COLO668 (cell line): ENCODE measurements around the gene ARID3A.

Experiments used
- DNase-seq: peaks from one replicate; lab custom pipeline; 2025; ENCODE audit not compliant: unreplicated experiment; lab: John Stamatoyannopoulos, UW

Gene ARID3A

DNA sequence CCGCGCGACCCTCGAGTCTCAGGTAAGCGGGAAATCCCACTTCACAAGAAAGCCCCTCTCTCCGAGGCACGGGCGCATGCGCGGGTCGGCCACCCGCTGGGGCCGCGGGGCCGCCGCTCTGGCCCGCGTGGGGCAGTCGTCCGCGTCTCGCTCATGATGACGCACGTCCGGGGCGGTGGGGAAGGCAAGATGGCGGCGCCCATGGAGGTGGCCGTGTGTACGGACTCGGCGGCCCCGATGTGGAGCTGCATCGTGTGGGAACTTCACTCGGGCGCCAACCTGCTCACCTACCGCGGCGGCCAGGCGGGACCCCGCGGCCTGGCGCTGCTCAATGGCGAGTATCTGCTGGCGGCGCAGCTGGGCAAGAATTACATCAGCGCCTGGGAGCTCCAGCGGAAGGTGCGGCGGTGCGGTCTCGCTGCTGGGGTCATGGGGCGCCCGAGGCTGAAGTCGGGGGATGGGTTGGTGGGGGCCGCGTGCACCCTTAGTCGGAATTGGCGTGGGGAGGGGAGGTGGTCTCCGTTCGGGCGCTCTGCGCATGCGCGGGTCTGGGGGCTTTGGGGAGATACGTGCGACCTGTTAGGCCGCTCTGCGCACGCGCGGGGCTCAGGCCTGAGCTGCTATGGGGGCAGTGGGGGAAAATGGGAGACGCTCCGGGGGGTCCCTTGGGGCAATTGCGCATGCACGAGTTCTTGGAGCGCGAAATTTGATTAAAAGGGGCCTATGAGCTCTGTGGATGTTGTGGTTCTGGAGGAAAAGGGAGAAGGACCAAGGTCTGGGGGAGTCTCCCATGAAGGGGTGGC lies 58.5 kb downstream of the ARID3A start, which contains the start of gene WDR18:
TSS of gene WDR18 (plus strand) at position 181 of the 803 bp plus-strand sequence. CDS start at position 190, 9 bp downstream.
- peak; percentile 95 for DNase-seq

DNA sequence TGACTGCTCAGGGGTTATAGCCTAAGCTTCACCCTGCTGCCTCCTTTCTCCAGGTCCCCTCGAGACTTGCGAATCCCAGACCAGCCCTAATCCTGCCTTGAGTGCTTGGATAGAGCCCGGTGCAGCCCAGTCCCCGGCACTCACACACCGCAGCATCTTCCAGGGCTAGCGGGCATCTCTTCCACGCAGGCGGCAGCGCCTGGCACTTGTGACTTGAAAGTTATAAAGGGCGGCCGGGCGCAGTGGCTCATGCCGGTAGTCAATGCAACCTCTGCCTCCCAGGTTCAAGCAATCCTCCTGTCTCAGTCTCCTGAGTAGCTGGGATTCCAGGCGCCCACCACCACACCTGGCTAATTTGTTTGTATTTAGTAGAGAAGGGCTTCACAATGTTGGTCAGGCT lies 60.2 kb downstream of the ARID3A start:
- no peak for DNase-seq

DNA sequence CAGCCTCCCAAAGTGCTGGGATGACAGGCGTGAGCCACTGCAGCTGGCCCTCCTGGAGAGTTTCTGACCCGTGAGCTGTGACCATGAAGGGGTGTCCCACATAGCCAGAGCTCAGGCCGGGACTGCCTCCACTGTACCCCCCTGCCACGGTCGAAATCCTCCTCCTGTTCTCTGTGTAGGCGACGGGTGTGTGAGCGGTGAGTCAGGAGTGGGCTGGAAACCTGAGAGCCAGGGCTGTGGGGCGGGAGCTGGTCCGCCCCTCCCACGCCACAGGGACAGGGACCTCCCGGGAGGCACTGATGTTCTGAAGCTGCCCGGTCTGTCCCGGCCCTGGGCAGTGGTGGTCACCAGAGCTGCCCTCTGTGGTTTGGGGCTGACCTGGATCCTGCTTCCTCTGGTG lies 62.2 kb downstream of the ARID3A start:
- no peak for DNase-seq

DNA sequence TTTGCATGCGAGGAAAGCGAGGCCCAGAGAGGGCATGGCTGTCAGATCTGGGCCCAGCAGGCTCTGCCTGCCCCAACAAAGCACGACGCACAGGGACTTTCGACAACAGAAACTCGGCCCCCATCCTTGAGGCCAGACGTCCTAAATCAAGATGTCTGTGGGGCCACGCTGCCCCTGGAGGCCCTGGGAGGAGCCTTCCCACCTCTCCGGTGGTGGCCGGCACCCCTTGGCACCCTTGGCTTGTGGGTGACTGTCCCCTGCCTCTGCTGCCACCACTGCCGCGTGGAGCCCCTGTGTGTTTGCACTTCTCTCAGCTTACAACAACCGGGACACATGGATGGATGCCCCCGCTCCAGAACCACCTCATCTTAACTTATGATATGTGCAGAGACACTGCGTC lies 62.7 kb downstream of the ARID3A start:
- no peak for DNase-seq

DNA sequence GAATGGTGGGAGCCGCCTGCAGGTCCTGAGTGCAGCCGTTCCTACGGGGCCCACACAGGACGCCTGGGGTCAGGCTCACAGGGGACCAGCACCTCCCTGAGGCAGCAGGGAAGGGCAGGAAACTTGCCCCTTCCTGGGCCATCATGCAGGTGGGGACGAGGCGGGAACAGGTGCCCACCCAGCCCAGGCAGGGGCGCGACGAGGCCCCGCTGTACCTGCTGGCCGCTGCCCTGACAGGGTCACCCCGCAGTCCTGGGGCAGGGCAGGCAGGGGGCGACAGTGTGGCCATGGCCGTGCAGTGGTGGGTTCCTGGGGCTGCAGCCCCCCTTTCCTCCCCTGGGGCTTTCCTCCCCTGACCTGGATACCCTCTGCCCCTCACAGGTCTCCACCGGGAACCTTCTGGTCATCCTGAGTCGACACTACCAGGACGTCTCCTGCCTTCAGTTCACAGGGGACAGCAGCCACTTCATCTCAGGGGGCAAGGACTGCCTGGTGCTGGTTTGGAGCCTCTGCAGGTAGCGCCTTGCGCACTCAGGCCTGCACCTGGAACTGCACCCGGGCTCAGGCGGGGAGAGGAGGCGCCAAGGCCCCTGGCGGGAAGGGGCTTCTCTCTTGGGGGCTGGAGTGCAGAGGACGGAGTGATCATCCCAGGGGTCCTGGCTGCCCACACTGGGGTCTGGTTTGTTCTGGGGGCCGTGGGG lies 63.7 kb downstream of the ARID3A start:
- DNase-seq = no peak

DNA sequence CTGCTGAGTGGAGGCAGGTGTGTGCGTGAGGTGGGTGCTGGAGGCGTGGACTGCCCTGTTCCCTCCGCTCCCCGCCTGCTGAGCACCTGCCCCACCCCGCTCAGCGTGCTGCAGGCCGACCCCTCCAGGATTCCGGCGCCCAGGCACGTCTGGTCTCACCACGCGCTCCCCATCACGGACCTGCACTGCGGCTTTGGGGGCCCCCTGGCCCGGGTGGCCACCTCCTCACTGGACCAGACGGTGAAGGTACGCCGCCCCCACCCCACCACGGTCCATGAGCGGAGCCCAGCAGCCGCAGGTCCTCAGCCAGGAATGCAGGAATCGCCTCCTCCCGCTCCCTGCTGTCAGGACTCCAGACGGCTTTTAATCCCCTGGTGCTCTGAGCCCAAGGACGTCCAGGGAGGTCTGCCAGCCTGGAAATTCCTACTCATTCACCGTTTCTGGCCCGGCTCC lies 64.3 kb downstream of the ARID3A start:
- no peak for DNase-seq

DNA sequence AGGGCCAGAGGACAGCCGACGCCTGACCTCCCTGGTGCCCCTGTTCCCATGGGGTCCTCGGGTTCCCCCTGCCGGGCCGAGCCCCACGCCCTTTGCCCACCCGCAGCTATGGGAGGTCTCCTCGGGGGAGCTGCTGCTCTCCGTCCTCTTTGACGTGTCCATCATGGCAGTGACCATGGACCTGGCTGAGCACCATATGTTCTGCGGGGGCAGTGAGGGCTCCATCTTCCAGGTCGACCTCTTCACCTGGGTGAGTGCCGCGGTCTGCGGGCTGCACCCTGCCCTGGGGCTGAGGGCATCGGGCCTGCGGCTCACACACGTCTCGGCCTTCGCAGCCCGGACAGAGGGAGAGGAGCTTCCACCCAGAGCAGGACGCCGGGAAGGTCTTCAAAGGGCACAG lies 64.9 kb downstream of the ARID3A start:
- no peak for DNase-seq

DNA sequence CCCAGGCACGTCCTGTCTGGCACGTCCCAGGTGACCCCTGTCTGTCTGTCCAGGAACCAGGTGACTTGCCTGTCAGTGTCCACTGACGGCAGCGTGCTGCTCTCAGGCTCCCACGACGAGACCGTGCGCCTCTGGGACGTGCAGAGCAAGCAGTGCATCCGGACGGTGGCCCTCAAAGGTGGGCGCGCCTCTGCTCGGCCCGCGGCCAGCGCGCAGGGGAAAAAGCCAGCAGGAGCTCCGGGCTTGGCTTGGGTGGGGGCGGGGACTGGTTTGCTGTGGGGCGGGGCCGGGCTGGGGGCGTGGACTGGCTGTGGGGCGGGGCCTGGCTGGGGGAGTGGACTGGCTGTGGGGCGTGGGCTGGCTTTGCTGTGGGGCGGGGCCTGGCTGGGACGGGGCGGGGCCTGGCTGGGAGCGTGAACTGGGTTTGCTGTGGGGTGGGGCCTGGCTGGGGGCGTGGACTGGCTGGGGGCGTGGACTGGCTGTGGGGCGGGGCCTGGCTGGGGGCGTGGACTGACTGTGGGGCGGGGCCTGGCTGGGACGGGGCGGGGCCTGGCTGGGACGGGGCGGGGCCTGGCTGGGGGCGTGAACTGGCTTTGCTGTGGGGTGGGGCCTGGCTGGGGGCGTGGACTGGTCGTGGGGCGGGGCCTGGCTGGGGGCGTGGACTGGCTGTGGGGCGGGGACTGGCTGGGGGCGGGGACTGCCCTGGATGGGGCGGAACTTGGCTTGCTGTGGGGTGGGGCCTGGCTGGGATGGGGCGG lies 65.5 kb downstream of the ARID3A start:
- DNase-seq = no peak

DNA sequence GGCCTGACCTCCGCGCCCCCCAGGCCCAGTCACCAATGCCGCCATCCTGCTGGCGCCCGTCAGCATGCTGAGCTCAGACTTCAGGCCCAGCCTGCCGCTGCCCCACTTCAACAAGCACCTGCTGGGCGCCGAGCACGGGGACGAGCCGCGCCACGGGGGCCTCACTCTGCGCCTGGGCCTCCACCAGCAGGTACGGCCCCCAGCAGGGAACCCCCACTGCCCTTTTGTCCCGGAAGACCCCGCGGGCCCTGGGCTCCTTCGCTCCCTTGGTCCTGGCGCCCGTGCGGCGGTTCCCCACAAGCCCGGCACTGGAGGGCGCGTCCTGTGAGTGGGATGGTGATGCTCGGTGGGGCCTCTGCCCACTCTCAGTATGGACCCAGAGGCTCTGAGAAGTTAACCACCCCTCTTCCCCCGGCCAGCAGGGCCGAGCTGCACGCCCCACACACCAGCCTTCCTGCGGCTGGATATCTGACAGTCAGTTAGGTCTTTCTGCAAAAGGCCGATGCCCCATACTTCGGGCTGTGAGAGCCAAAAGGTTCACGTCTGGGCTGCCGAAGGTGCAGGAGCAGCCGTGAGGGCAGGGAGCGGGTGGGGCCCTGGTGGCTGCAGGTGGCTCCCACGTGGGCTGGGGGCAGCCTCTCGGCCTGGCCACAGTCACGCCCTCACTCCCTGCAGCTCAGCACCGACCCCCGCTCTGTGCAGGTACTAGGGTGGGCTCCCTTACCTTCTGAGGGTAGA lies 66.3 kb downstream of the ARID3A start:
- DNase-seq = no peak

DNA sequence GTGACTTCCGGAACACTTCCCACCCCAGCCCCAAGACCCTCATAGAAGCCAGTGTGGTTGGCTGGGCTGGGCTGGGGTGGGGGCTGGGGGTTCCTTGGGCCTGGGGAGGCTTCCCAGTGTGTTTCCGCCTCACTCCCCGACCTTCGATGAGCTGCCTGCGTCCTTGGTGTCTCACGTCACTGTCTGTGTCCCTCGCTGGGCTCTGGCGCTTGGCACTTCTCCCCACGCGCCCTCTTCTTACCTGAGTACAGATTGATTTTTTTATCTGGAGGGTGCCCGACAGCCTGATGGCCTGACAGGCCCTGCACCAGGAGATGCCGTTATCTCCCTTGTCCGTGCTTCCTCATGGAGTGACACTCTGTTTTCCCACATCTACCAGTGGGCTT lies 66.8 kb downstream of the ARID3A start:
- no peak for DNase-seq

DNA sequence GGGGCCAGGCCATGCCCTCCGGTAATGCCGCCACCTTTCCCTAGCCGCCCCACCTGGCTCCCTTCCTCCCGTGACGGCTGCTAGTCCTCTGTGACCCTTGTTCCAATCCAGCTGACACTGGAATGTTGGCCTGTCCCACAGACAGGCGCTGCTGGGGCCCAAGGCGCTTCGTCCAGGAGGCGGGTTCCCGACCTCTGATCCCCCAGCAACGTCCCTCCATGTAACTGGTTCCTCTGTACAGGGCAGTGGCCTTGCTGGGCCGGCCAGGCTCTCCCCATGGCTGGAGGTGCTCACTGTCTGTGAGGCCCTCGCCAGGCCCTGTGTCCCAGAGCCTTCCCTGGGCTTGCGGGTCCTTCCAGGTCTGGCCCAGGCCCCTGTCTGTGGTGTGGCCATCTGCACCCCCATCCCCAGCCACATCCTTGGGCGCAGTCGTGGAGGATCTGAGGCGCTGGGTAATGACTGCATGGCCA lies 67.6 kb downstream of the ARID3A start:
- no peak for DNase-seq

DNA sequence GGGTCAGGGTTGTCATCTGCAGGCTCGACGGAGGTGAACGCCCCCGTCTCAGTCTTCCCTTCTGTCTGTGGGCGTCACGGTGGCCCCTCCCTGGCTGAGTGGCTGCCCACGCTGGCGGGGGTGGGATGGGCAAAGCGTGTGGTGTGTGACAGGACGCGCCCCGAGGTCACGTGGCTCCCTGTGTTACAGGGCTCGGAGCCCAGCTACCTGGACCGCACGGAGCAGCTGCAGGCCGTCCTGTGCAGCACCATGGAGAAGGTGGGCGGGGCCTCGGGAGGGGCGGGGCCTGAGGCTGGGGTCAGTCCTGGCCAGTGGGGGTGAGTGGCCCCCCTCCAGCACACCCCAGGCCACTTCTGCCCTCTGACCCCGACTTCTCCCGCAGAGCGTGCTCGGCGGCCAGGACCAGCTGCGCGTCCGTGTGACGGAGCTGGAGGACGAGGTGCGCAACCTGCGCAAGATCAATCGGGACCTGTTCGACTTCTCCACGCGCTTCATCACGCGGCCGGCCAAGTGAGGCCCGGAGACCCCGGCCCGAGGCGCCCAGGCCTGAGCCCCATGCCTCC lies 68.1 kb downstream of the ARID3A start:
- no peak for DNase-seq

DNA sequence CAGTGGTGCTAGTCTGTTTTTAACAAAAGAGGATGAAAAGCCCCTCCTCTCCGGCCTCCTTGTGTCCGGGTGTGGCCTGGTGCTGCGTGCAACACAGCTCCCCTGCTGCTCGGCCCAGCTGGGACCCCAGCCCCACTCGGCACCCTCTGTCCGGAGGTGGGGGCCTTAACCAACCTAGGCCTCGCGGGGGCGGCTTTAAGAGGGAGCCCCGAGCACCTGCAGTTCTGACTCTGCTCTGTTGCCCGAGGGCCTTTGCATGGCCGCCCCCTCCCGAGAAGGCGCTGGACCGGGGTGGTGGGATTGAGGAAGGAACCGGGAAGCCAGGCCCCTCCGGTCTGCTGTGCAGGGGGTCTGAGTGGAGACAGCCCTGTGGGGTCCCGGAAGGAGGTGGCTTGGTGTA lies 68.7 kb downstream of the ARID3A start:
- no peak for DNase-seq

DNA sequence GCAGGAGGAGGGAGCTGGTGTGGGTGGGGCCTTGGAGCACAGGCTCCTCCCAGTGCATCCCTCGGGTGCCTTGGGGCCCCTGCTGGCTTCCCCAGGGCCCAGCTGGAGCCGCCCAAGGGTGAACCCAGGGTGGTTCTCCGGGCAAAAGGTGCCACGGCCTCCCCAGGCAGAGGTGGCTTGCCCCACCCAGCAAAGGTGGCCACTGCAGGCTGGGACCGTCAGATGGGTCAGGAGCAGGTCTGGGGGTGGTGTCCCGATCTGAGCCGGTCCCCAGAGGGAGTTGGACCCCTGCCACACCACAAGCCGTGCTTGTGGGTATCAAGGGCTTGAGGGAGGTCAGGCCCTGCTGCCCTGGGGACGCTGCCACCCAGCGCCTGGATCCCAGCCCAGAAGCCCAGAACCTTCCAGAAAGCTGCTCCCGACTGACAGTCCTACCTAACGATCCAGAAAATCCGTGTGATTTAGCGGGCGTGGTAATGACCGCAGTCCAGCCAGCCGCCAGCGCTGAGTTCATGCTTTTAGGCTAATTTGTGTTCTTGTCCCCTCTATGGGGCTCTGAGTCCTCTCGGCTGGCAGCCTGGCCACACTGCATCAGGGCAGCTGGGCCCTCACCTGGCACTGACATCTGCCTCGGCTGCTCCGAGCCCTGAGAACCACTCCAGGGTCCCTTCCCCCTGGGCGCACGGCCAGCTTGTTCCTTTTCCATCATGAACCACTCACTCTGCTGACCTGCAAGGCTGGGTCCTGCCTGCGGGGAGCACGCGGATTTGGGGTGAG lies 69.4 kb downstream of the ARID3A start:
- DNase-seq = peak; percentile 44

DNA sequence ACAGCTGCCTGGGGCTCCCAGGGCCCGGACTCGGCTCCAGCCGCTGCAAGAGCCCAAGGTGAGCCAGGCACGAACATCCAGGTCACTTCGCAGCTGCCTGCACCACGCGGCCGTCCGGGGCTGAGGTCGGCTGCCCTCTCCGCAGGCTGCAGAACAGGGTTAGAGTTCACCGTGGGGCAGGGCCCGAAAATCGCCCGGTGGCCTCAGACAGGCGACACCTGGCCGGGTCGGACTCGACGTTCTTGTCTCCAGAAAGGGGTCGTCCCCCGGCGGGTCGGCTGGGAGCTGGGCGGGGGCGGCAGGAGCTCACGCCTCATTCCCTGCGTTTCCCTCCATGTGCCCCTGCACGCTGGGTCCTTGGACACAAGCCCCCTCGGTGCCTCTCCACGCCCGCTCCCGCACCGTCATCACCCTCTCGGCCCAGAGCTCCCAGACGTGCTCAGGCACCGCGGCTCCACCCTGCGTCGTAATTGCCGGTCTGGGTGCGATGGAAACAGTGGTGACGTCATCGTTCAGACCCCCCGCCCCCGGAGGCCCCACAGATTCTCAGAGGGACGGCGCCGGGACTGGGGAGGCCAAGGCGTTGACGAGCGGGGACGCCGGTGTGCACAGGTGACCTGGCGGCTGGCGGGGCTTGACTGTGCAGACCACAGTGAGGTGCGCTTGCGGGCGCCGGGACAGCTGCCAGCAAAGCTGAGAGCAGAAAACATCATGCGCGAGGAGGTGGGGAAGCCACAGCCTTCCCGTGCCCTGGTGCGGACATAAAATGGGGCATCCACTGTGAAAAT lies 70.4 kb downstream of the ARID3A start:
- peak; percentile 70 for DNase-seq

DNA sequence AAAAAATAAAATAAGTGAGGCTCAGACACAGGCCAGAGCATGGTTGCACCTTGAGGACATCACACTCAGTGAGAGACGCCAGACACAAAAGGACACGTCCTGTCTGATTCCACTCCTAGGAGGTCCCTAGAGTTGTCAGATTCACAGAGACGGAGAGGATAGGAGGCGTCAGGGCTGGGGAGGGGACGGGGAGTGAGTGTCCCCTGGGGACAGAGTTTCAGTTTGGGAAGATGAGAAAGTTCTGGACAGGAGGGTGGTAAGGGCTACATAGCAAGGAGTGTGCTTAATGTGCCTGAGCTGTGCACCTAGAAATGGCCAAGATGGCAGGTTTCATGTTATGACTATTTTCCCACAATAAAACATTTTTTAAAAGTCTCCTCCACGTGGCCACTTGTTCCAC lies 72.2 kb downstream of the ARID3A start:
- no peak for DNase-seq

DNA sequence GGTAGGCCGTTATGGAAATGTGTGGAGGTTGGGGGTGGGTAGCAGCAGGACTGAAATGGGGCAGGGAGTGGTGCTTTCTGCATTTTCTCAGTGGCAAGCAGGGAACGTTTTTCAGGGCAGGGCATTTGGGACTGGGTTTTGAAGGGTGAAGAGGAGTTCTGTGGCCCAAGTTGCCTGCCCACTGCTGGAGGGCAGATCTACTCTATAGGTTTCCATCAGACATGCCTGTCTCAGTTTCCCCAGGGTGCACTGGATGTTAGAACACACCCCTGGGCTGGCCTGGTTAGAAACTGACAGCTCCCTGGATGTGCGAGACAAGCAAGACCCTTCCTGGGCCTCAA lies 73.5 kb downstream of the ARID3A start:
- no peak for DNase-seq

DNA sequence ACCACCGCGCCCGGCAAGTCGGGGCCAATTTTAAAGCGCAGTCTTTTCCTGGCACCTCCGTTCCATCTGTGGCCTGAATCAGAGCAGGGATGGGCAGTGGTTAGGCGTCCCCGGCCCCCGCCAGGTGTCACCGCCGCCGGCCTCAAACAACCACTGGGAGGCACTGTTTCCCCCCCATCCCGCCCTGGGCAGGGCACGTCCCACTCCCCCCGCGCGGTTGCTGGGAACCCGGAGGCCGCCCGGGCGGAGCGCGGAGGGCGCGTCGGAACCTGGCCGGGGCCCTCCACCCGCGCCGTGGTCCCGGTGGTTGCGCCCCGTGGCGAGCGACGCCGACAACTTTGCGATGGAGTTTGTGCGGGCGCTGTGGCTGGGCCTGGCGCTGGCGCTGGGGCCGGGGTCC lies 74.3 kb downstream of the ARID3A start, which contains the start of gene GRIN3B:
TSS of gene GRIN3B (plus strand) at position 325 of the 400 bp plus-strand sequence. CDS start at position 344, 19 bp downstream.
- DNase-seq = peak; percentile 65
